HG02938 (cell line): ENCODE results near the gene ZNF525.
"Not testable (repeated sequence)": the region's sequence is repeated elsewhere in the genome, so short reads cannot be mapped to it uniquely, and the experiment has no call there.

Source experiments
- ATAC-seq: cut with Tn5 transposase; IDR thresholded peaks from one replicate; pipeline ENCODE4 v1.9.1; 2021; ENCODE audit warnings: mild to moderate bottlenecking, moderate library complexity; ENCODE audit not compliant: unreplicated experiment

The ZNF525 gene

DNA sequence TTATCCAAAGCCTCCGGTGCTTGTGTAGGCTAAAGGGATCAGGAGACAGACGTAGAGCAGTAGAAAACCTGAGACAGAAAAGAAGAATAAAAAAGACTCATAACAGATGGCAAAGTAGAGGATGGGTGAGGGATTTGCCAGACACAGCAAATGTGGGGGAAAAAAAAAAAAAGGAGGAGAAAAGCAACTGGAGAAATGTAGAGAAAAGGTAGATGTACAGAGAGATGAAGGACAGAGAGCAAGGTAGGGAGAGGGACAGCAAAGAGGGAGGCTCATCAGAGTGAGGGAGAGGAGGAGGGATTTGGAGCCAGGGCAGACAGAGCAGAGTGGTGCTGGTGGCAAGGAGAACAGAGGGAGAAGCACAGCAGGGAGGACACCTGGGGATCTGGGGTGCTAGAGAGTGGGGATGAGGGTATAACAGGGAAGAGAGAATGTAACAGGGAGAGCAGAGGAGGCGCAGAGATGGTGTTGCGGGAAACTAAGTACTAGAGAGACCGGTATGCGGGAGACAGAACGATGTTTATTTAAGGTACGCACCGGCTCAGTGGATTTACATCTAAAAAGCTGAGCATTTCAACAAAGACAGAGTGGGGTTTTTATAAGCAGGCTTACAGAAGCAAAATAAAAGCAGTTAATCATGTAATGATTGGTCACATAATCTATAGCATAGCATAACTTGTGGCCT, 30.5 kb downstream of the ZNF525 start:
- ATAC-seq = not testable (repeated sequence)

DNA sequence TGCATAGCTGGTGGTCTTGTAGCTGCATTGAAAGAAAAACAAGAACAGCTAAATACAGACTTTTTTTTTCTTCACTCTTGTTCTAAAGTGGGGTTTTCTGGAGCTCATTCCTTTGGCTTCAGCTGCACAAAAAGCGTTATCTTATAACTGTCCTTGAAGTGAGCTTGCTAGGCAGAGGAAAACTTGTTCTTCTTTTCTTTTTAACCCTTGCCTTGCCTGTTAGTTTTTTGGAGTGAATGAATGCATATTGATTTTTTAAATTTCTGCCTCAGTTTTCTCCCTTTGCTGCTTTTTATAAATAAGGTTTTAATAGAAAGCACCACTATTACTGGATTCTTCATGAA, 31.0 kb downstream of the ZNF525 start:
- no peak for ATAC-seq

DNA sequence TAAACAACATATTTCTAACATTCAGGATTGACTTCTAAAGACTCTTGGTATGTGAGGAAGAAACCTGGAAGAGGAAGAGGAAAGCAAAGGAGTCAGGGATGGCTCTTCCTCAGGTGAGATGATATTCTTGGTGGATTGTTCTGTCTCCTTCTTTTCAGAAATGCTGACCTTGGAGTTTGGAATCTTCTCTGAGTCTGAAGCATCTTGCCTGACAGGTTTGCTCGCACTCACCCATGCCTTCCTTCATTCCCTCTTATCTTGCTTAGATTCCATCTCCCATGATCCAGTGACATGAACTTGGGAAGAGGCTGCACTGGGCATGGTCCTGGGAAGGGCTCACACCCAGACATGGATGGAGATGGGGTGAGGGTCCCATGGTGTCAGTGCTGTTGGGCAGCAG, 32.4 kb downstream of the ZNF525 start:
- not testable (repeated sequence) for ATAC-seq

DNA sequence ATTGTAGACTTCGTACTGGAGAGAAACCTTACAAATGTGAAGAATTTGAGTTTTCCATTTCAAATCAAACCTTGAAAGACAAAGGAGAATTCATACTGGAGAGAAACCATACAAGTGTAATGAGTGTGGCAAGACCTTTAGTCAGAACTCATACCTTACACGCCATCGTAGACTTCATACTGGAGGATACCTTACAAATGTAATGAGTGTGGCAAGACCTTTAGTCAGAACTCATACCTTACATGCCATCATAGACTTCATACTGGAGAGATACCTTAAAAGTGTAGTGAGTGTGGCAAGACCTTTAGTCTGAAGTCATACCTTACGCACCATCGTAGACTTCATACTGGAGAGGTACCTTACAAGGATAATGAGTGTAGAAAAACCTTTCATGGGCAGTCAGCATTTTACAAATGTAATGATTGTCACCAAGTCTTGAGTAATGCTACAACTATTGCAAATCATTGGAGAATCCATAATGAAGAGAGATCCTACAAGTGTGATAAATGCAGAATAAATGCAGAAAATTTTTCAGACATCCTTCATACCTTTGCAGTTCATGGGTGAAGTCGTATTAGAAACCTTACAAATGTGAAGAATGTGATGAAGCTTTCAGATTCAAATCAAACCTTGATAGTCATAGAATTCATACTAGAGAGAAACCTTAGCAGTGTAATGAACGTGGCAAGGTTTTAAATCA, 44.1 kb downstream of the ZNF525 start:
- no peak for ATAC-seq

DNA sequence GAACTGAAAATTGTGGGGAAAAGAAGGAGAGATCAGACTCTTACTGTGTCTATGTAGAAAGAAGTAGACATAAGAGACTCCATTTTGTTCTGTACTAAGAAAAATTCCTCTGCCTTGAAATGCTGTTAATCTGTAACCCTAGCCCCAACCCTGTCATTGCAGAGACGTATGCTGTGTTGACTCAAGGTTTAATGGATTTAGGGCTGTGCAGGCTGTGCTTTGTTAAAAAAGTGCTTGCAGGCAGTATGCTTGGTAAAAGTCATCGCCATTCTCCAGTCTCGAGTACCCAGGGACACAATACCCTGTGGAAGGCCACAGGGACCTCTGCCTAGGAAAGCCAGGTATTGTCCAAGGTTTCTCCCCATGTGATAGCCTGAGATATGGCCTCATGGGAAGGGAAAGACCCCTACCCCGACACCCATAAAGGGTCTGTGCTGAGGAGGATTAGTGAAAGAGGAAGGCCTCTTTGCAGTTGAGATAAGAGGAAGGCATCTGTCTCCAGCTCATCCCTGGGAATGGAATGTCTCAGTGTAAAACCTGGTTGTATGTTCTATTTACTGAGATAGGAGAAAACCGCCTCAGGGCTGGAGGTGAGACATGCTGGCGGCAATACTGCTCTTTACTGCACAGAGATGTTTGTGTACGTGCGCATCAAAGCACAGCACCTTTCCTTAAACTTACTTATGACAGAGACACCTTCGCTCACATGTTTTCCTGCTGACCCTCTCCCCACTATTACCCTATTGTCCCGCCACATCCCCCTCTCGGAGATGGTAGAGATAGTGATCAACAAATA, 55.2 kb downstream of the ZNF525 start:
- not testable (repeated sequence) for ATAC-seq

DNA sequence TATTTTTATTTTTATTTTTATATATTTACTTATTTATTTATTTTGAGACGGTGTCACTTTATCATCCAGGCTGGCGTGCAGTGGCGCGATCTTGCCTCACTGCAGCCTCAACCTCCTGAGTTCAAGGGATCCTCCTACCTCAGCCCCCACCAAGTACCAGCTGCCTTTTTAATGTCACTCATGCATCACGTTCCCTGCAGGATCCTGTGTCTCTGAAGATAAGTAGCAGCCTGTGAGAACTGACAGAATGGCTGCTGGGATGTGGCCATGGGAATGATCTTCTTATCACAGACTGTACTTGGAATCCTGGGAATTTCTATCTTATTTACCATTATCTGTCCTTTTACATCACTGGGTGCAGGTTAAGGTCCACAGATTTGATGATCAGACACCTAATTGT, 57.0 kb downstream of the ZNF525 start:
- ATAC-seq = no peak

DNA sequence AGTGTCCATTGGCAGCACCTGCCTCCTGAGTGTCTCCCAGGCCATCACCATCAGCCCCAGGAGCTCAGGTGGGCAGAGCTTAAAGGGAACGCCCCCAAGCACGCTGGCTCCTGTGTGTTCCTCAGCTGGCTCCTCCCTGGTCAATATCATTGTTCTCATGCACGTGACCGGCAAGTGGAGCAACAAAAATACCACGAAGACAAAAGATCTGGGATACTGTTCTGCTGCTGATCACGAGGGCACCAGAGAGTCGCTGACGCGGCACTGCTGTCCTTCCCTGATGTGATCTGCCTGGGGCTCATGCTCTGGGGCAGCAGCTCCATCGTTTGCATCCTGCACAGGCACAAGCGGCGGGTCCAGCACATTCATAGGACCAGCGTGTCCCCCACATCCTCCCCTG, 57.6 kb downstream of the ZNF525 start:
- ATAC-seq = not testable (repeated sequence)

DNA sequence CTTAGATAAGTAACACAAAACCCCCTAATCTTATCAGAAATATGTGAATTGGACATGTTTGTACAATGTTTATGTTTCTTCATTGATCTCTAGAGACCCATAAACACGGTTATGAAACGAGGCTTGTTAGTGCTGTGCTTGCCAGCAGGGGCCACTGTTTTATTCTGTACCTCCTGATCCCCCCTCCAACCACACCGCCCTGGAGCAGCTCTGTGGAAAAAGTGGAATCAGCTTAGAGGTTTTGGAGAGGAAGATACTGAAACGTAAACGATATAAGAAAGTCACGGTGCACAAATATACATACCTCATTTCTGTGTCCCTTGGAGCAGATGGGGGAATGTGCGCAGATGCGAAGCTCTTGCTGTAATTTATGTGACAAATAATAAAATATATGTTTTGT, 58.2 kb downstream of the ZNF525 start:
- not testable (repeated sequence) for ATAC-seq

DNA sequence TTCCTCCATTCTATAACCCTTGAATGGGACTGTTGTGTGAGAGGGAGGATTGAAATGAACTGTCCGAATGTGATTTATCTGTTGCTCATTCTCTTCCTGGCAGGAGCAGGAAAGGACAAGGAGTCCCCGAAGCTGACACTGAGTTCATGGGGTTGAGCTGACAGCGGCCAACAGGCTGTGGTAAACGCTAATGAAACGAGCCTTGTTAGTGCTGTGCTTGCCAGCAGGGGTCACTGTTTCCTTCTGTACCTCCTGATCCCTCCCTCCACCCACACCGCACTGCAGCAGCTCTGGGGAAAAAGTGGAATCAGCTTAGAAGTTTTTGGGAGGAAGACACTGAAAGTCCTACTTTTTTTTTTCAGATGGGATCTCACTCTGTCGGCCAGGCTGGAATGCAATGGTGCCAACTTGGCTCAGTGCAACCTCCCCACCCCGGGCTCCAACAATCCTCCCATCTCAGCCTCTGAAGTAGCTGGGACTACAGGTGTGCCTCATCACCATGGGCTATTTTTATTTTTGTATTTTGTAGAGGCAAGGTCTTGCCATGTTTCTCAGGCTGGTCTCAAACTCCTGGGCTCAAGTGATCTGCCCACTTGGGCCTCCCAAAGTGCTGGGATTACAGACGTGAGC, 59.6 kb downstream of the ZNF525 start:
- ATAC-seq = no peak

DNA sequence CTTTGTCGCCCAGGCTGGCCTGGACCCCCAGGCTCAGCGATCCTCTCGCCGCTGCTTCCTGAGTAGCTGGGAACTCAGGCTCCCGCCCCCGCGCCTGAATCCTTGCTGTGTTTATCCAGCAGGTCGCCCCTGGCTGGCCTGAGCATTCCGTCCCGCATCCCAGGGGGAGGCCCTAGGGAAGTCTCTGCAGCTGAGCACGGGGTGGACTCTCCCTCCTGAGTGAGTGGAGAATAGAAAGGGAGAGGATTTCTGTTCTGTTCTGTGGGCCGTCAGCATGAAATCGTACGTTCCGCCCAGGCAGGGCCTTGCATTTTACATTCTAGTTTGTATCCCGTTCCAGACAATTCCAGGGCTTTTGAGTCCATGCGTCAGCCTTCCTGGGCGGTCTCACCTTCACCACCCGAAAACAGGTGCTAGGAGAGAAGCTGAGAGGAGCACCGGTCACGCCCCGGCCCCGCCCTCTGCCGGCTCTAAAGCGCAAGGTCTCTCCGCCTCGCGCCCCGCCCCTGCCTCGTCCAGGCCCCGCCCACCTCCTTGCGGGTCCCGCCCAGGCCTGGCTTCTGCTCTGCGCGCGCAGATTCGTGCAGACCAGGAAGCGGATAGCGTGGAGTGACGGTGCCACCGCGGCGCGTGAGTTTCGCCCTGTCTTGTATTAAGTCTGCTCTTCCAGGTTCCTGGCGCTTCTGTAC, 66.0 kb downstream of the ZNF525 start, which contains the start of gene ZNF761:
TSS of gene ZNF761 (plus strand) at position 586 of the 689 bp plus-strand sequence. CDS start 15,285 bp downstream, outside the sequence.
- ATAC-seq = peak; percentile 91

DNA sequence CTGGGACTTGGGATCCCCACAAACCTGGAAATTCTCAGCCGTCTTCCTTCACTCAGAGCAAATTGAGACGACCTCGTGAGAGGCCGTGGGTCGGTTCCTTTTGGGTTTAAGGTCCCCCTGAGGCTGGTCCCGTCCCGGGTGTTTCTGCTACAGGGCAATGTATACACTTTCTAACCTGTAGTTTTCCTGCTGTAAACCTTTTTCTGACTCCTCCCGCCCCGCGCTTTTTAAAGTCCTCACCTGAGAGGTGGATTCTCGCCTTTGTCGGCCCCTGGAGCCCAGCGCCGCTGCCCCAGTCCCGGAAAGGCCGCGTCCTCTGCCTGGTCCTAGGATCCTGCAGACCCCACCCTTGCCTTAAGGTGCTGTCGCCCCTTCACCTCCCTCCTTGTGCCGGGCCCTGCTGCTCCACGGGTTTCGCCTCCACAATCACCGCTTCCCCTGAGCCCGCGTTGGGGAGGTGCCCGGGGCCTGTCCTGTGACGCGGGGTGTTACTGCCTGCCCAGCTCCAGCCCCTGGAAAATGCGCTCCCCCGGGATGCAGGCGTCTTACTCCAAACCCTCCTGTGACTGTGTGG, 66.7 kb downstream of the ZNF525 start:
- ATAC-seq = peak; percentile 30
